ENCODE measurements around the gene COMTD1. TPM values are rescaled to one million over a fixed set of nuclear protein-coding genes. Genes with fewer than 3 reads are reported as not detected.

COMTD1 gene
- total and polyA plus RNA-seq, 2 of the 13 experiments (the other 11 are each of a cell fraction or from before 2014, with no cell fraction given) = 11.8 to 18.4 TPM

- TF ChIP-seq ZBTB4 (CRISPR knock-in tag; IDR thresholded peaks at IDR 0.05; ENCODE audit: borderline replicate concordance) = no peak
- TF ChIP-seq CREM (IDR thresholded peaks at IDR 0.05) = no peak; the same call in 1 of the 2 replicates
- 0 out of 2 replicates have a peak, but pooled peaks have one; percentile 24 for TF ChIP-seq CREM (CRISPR knock-in tag; IDR thresholded peaks at IDR 0.05)
- TF ChIP-seq KDM5B (CRISPR knock-in tag; IDR thresholded peaks at IDR 0.05; ENCODE audit: borderline replicate concordance) = peak; percentile 70
- no peak for TF ChIP-seq ZEB1 (IDR thresholded peaks at IDR 0.05; ENCODE audit: insufficient replicate concordance, low read depth)
- no peak for TF ChIP-seq RNF2 (conservative IDR thresholded peaks at IDR 0.05; ENCODE audit: low read depth)
- peak; percentile 70 for TF ChIP-seq ZBTB46 (CRISPR knock-in tag; IDR thresholded peaks at IDR 0.05; ENCODE audit: borderline replicate concordance)
- TF ChIP-seq ZNF652 (CRISPR knock-in tag; IDR thresholded peaks at IDR 0.05; ENCODE audit: borderline replicate concordance, low read depth) = no peak
- peak; percentile 31; the same call in 1 of the 2 replicates for TF ChIP-seq ZNF83 (CRISPR knock-in tag; IDR thresholded peaks at IDR 0.05; ENCODE audit: borderline replicate concordance)
- TF ChIP-seq ATF2 (CRISPR knock-in tag; IDR thresholded peaks at IDR 0.05) = peak; percentile 80
- TF ChIP-seq PLSCR1 (CRISPR knock-in tag; IDR thresholded peaks at IDR 0.05; ENCODE audit: borderline replicate concordance) = no peak
- TF ChIP-seq PTBP1 (IDR thresholded peaks at IDR 0.05; ENCODE audit: low read depth, low read length, poor library complexity, severe bottlenecking) = no peak
- TF ChIP-seq ZNF329 (CRISPR knock-in tag; IDR thresholded peaks at IDR 0.05; ENCODE audit: low read depth) = no peak
- peak; percentile 50; the same call in 1 of the 2 replicates for TF ChIP-seq ZNF619 (CRISPR knock-in tag; IDR thresholded peaks at IDR 0.05)
- TF ChIP-seq GLI4 (CRISPR knock-in tag; IDR thresholded peaks at IDR 0.05; ENCODE audit: borderline replicate concordance) = 0 out of 2 replicates have a peak, but pooled peaks have one; percentile 85
- TF ChIP-seq ZNF296 (CRISPR knock-in tag; conservative IDR thresholded peaks at IDR 0.05) = no peak
- peak; percentile 89 for TF ChIP-seq HNRNPLL (IDR thresholded peaks at IDR 0.05; ENCODE audit: low read depth, low read length, poor library complexity, severe bottlenecking)
- TF ChIP-seq MED13 (CRISPR knock-in tag; IDR thresholded peaks at IDR 0.05) = no peak; the same call in 1 of the 2 replicates
Measured at GRCh38 chr10:75210282-75211006, 25.3 kb downstream of the COMTD1 start, which contains the start of gene VDAC2 (continued).
